ENCODE results near the gene RAD51B. TPM values are rescaled to one million over a fixed set of nuclear protein-coding genes. Genes with fewer than 3 reads are reported as not detected.

RAD51B gene
- total RNA-seq, 2 experiments from 2014 or later: 27.4 to 31.6 TPM

DNA sequence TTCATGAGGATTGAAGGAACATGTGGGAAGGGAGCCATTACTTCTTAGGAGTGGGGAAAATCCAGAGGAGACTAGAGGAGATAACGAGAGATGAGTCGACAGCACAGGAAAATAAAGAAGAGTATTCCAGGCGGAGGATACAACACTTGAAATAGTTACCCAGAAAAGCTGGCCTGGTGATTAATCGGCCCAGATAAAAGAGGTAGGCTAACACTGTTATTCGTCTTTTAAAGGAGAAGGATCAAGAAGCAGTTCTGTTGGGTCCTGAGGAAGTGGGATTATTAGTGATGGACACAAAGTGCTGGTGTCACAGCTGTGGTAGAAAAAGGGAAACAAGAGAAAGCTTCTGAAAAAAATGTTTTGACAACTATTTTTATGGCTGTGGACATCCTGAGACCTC is 548.0 kb downstream of the RAD51B start:
- H3K27ac Mint-ChIP-seq: no peak overlapping the region

GRCh38 chr14:68368850-68369249 is 549.3 kb downstream of the RAD51B start:
- no peaks in the 10 kb centered on the region for H3K27me3 Mint-ChIP-seq
- peak overlapping the region; percentile 31 for H3K27ac Mint-ChIP-seq
- peaks cover 9% of the 10 kb centered on the region for H3K9me3 Mint-ChIP-seq
- peaks cover 39% of the 10 kb centered on the region for H3K4me1 Mint-ChIP-seq
- DNase-seq: no peak
- no peak overlapping the region for H3K4me3 Mint-ChIP-seq
- H3K36me3 Mint-ChIP-seq: peaks cover 11% of the 10 kb centered on the region

More for the DNA sequence above, 548.0 kb downstream of the RAD51B start:
- H3K4me3 Mint-ChIP-seq: no peak overlapping the region
- peaks cover 41% of the 10 kb centered on the region for H3K4me1 Mint-ChIP-seq
- H3K36me3 Mint-ChIP-seq: peaks cover 6% of the 10 kb centered on the region
- peaks cover 5% of the 10 kb centered on the region for H3K9me3 Mint-ChIP-seq
- no peak for DNase-seq
- H3K27me3 Mint-ChIP-seq: no peaks in the 10 kb centered on the region

GRCh38 chr14:68369281-68370056 is 549.9 kb downstream of the RAD51B start:
- H3K36me3 Mint-ChIP-seq: peaks cover 11% of the 10 kb centered on the region
- no peaks in the 10 kb centered on the region for H3K27me3 Mint-ChIP-seq
- peaks cover 9% of the 10 kb centered on the region for H3K9me3 Mint-ChIP-seq
- H3K4me3 Mint-ChIP-seq: no peak overlapping the region
- H3K4me1 Mint-ChIP-seq: peaks cover 43% of the 10 kb centered on the region
- no peak for DNase-seq
- peak overlapping the region; percentile 59 for H3K27ac Mint-ChIP-seq

DNA sequence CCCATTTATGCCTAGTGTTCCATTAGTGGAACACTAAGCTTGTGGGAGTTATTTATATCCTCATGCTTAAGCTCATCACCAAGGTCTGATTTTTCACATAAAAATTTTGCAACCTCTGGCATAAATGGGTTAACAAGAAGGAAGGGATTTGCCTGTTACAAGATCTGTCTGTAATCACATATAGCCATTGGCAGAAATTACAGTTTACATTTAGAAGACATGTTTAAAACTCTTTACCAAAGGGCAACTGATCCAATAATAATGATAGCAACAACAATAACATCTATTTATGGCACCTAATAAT is 550.4 kb downstream of the RAD51B start:
- Mint-ChIP-seq H3K27ac (no peak overlapping the region), H3K4me3 (no peak overlapping the region), H3K36me3 (peaks cover 11% of the 10 kb centered on the region), H3K9me3 (peaks cover 9% of the 10 kb centered on the region), H3K4me1 (peaks cover 44% of the 10 kb centered on the region), H3K27me3 (no peaks in the 10 kb centered on the region)
- no peak for DNase-seq

DNA sequence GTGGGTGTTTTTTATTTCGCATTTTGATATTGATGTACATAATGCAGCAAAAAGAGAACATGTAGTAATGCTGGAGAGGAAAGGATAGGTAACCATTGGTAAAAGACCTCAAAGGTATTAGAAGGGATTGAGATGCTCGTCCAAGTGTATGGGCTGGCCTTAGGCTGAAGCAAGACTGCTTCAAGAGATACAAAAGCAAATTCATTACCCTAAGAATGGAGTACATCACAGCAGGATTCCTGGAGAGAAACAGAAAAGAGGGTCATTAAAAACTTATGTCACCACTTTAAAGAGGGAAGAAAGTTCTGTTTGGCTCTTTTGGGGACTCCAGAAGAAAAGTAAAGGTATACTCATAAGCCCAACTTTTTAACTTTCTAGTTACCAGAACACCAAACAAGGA is 552.8 kb downstream of the RAD51B start:
- H3K36me3 Mint-ChIP-seq: peaks cover 11% of the 10 kb centered on the region
- H3K27me3 Mint-ChIP-seq: no peaks in the 10 kb centered on the region
- DNase-seq: no peak
- peaks cover 60% of the 10 kb centered on the region for H3K4me1 Mint-ChIP-seq
- H3K27ac Mint-ChIP-seq: no peak overlapping the region
- H3K4me3 Mint-ChIP-seq: no peak overlapping the region
- H3K9me3 Mint-ChIP-seq: peaks cover 9% of the 10 kb centered on the region

DNA sequence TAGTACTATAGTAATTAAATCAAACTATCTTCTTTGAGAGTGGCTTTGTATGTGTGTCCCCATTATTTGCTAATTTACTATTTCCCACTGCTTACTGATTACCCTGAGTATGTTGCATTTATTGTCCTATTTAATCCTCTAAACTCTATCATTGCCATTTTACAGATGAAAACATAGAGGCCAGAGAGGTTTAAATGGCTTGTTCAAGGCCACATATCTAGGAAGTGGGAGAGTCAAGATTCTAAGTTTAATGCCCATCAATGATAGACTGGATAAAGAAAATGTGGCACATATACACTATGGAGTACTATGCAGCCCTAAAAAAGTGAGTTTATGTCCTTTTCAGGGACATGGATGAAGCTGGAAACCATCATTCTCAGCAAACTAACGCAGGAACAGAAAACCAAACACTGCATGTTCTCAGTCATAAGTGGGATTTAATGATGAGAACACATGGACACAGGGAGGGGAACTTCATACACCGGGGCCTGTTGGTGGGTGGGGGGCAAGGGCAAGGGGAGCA is 553.6 kb downstream of the RAD51B start:
- H3K36me3 Mint-ChIP-seq: peaks cover 10% of the 10 kb centered on the region
- H3K27ac Mint-ChIP-seq: no peak overlapping the region
- H3K9me3 Mint-ChIP-seq: peaks cover 9% of the 10 kb centered on the region
- no peaks in the 10 kb centered on the region for H3K27me3 Mint-ChIP-seq
- no peak for DNase-seq
- H3K4me3 Mint-ChIP-seq: no peak overlapping the region
- peaks cover 60% of the 10 kb centered on the region for H3K4me1 Mint-ChIP-seq

- H3K36me3 Mint-ChIP-seq: peaks cover 10% of the 10 kb centered on the region
- DNase-seq: no peak
- H3K27ac Mint-ChIP-seq: no peak overlapping the region
- H3K27me3 Mint-ChIP-seq: no peaks in the 10 kb centered on the region
- H3K4me1 Mint-ChIP-seq: peaks cover 54% of the 10 kb centered on the region
- H3K9me3 Mint-ChIP-seq: peaks cover 9% of the 10 kb centered on the region
- H3K4me3 Mint-ChIP-seq: no peak overlapping the region
Measured at GRCh38 chr14:68373847-68374444, 554.4 kb downstream of the RAD51B start.

DNA sequence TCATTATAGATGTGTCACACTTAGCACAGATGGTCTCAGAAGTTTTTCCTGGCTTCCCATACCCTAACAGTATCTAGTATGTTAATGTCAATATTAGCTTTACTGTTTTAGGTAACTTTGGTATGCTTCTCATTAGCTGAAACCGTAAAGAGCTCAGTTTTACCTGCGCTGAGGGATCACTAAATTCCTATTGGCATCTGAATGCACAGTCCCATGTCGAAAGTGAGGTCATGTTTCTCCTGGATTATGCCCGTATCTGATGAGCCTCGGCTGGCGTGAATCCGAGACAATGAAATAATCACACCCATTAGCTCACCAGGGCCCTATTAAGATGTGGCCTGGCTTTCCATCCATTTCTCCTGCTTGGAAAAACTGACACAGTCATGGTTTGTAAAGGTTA is 555.1 kb downstream of the RAD51B start:
- peaks cover 52% of the 10 kb centered on the region for H3K4me1 Mint-ChIP-seq
- peaks cover 11% of the 10 kb centered on the region for H3K9me3 Mint-ChIP-seq
- peaks cover 14% of the 10 kb centered on the region for H3K36me3 Mint-ChIP-seq
- no peak overlapping the region for H3K4me3 Mint-ChIP-seq
- no peaks in the 10 kb centered on the region for H3K27me3 Mint-ChIP-seq
- DNase-seq: no peak
- H3K27ac Mint-ChIP-seq: no peak overlapping the region

GRCh38 chr14:68375376-68375775 is 555.8 kb downstream of the RAD51B start:
- H3K4me3 Mint-ChIP-seq: no peak overlapping the region
- H3K27ac Mint-ChIP-seq: no peak overlapping the region
- H3K4me1 Mint-ChIP-seq: peaks cover 59% of the 10 kb centered on the region
- H3K36me3 Mint-ChIP-seq: peaks cover 14% of the 10 kb centered on the region
- peaks cover 11% of the 10 kb centered on the region for H3K9me3 Mint-ChIP-seq
- DNase-seq: no peak
- H3K27me3 Mint-ChIP-seq: no peaks in the 10 kb centered on the region

DNA sequence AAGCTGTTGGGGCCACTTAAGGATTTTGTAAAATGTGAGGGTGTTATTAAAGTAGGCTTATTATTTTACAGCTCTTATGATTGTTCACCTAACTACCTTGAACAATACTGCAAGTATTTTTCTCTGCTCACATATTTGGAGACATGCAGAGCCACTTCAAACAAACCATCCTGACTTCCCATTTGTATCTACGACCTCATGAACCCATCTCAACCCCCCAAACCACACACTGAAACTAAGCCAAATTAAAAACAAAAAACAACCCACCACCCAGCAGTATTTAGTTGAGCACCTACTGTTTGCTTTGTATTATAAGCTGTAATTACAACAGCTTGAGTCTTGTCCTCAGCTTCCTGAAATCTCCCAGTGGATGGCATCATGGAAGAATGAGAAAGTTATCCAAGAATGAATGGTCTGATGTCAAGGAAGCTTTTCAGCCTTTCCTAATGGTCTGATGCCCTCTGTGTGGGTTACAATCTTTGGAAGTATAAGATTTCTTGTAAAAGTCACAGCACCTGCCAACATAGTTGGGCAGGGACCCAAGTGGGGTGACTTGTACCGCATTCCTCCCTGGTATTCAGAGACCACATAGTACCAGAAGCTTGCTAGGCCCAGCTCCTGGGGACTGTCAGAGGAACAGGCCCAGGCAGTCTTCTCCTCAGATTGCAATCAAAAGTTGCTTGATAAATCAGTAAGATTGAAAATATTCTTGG is 556.6 kb downstream of the RAD51B start:
- H3K9me3 Mint-ChIP-seq: peaks cover 11% of the 10 kb centered on the region
- DNase-seq: no peak
- H3K36me3 Mint-ChIP-seq: peaks cover 14% of the 10 kb centered on the region
- H3K27me3 Mint-ChIP-seq: no peaks in the 10 kb centered on the region
- H3K4me3 Mint-ChIP-seq: no peak overlapping the region
- no peak overlapping the region for H3K27ac Mint-ChIP-seq
- peaks cover 61% of the 10 kb centered on the region for H3K4me1 Mint-ChIP-seq

- no peak for DNase-seq
- Mint-ChIP-seq H3K27ac (peak overlapping the region; percentile 62), H3K27me3 (no peaks in the 10 kb centered on the region), H3K4me1 (peaks cover 57% of the 10 kb centered on the region), H3K4me3 (no peak overlapping the region), H3K36me3 (peaks cover 11% of the 10 kb centered on the region), H3K9me3 (peaks cover 10% of the 10 kb centered on the region)
Measured at GRCh38 chr14:68377006-68377405, 557.4 kb downstream of the RAD51B start.

- no peak for DNase-seq
- Mint-ChIP-seq H3K27ac (peak overlapping the region; percentile 62), H3K4me3 (no peak overlapping the region), H3K36me3 (peaks cover 10% of the 10 kb centered on the region), H3K9me3 (peaks cover 6% of the 10 kb centered on the region), H3K27me3 (no peaks in the 10 kb centered on the region), H3K4me1 (peaks cover 55% of the 10 kb centered on the region)
Measured at GRCh38 chr14:68377459-68377858, 557.9 kb downstream of the RAD51B start.

GRCh38 chr14:68379510-68380328 is 560.1 kb downstream of the RAD51B start:
- Mint-ChIP-seq H3K27ac (peak overlapping the region; percentile 63), H3K4me1 (peaks cover 55% of the 10 kb centered on the region), H3K36me3 (peaks cover 4% of the 10 kb centered on the region), H3K27me3 (no peaks in the 10 kb centered on the region), H3K4me3 (no peak overlapping the region), H3K9me3 (peaks cover 2% of the 10 kb centered on the region)
- DNase-seq: peak; percentile 19

- no peak overlapping the region for H3K4me3 Mint-ChIP-seq
- H3K27ac Mint-ChIP-seq: no peak overlapping the region
- peaks cover 49% of the 10 kb centered on the region for H3K4me1 Mint-ChIP-seq
- no peaks in the 10 kb centered on the region for H3K27me3 Mint-ChIP-seq
- peaks cover 4% of the 10 kb centered on the region for H3K36me3 Mint-ChIP-seq
- no peak for DNase-seq
- peaks cover 2% of the 10 kb centered on the region for H3K9me3 Mint-ChIP-seq
Measured at GRCh38 chr14:68380329-68380741, 560.8 kb downstream of the RAD51B start.

- no peak overlapping the region for H3K27ac Mint-ChIP-seq
- no peak for DNase-seq
- H3K4me3 Mint-ChIP-seq: no peak overlapping the region
- H3K36me3 Mint-ChIP-seq: peaks cover 4% of the 10 kb centered on the region
- peaks cover 23% of the 10 kb centered on the region for H3K4me1 Mint-ChIP-seq
- H3K27me3 Mint-ChIP-seq: no peaks in the 10 kb centered on the region
- peaks cover 1% of the 10 kb centered on the region for H3K9me3 Mint-ChIP-seq
Measured at GRCh38 chr14:68384335-68384734, 564.8 kb downstream of the RAD51B start.
